H1 (cell line): ENCODE results near the gene PLEKHH3.

Experiments
- ATF2 ChIP-seq: IDR thresholded peaks from 2 replicates; pipeline ENCODE4 v1.6.1; 2012; ENCODE audit warnings: low read length, inconsistent platforms
- BRCA1 ChIP-seq: IDR thresholded peaks from 2 replicates; pipeline ENCODE4 v1.6.1; 2012; ENCODE audit warnings: low read depth, low read length, improper control_type of control experiment
- JUN ChIP-seq: IDR thresholded peaks from 2 replicates; pipeline ENCODE4 v1.6.1; 2011; ENCODE audit warnings: low read depth, mild to moderate bottlenecking, improper control_type of control experiment, low read length
- POLR2A ChIP-seq, 2 experiments: IDR thresholded peaks; 1 replicate in 1 of 2; 2 replicates in 1 of 2; pipeline ENCODE4 v1.6.1; 2011; ENCODE audit warnings: low read depth in 2 of 2, low read length in 2 of 2, mild to moderate bottlenecking in 2 of 2; ENCODE audit errors: control extremely low read depth in 1 of 2
- POLR2AphosphoS5 ChIP-seq: IDR thresholded peaks from 2 replicates; pipeline ENCODE4 v1.6.1; 2011; ENCODE audit warnings: low read depth, low read length
- RAD21 ChIP-seq, 2 experiments: IDR thresholded peaks in 1 of 2; conservative IDR thresholded peaks in 1 of 2; 2 replicates each; pipeline ENCODE4 v1.6.1; 2011; ENCODE audit warnings: low read depth in 2 of 2, low read length in 2 of 2, improper control_type of control experiment in 1 of 2, inconsistent platforms in 1 of 2, mild to moderate bottlenecking in 1 of 2, moderate library complexity in 1 of 2
- SAP30 ChIP-seq: fragments of 300-600 bp; sonication (generic); IDR thresholded peaks from 2 replicates; pipeline ENCODE4 v1.7.1; 2012; ENCODE audit warnings: low read length, moderate library complexity, mild to moderate bottlenecking, inconsistent platforms; ENCODE audit not compliant: insufficient read depth, insufficient replicate concordance
- SIX5 ChIP-seq: IDR thresholded peaks from 2 replicates; pipeline ENCODE4 v1.6.1; 2011; ENCODE audit warnings: mild to moderate bottlenecking, low read depth, low read length
- TBP ChIP-seq: IDR thresholded peaks from 2 replicates; pipeline ENCODE4 v1.6.1; 2011; ENCODE audit warnings: low read depth, low read length, improper control_type of control experiment
- TEAD4 ChIP-seq: IDR thresholded peaks from 2 replicates; pipeline ENCODE4 v1.6.1; 2012; ENCODE audit warnings: low read depth, low read length, inconsistent platforms, mixed read lengths
- TF ChIP-seq, protein P1 (sequence below): IDR thresholded peaks from 2 replicates; pipeline ENCODE4 v1.6.1; 2011; ENCODE audit warnings: low read depth, mild to moderate bottlenecking, low read length; ENCODE audit not compliant: insufficient read depth
- TF ChIP-seq, protein P2 (sequence below), 3 experiments: IDR thresholded peaks; 1 replicate in 2 of 3; 2 replicates in 1 of 3; pipeline versions ENCODE4 v1.5.1 to v1.6.1; 2011; ENCODE audit warnings: low read length in 3 of 3, mild to moderate bottlenecking in 3 of 3, inconsistent platforms in 2 of 3, low read depth in 1 of 3, moderate library complexity in 1 of 3; ENCODE audit not compliant: insufficient read depth in 1 of 3; ENCODE audit errors: control extremely low read depth in 1 of 3
- TF ChIP-seq, protein P3 (sequence below): IDR thresholded peaks from 2 replicates; pipeline ENCODE4 v1.6.1; 2012; ENCODE audit warnings: inconsistent platforms

- TF ChIP-seq ATF2: no peak; the same call in 1 of the 2 replicates
- TF ChIP-seq, protein P1, sequence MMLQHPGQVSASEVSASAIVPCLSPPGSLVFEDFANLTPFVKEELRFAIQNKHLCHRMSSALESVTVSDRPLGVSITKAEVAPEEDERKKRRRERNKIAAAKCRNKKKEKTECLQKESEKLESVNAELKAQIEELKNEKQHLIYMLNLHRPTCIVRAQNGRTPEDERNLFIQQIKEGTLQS: 0 out of 2 replicates have a peak, but pooled peaks have one; percentile 17
- TF ChIP-seq, protein P2, sequence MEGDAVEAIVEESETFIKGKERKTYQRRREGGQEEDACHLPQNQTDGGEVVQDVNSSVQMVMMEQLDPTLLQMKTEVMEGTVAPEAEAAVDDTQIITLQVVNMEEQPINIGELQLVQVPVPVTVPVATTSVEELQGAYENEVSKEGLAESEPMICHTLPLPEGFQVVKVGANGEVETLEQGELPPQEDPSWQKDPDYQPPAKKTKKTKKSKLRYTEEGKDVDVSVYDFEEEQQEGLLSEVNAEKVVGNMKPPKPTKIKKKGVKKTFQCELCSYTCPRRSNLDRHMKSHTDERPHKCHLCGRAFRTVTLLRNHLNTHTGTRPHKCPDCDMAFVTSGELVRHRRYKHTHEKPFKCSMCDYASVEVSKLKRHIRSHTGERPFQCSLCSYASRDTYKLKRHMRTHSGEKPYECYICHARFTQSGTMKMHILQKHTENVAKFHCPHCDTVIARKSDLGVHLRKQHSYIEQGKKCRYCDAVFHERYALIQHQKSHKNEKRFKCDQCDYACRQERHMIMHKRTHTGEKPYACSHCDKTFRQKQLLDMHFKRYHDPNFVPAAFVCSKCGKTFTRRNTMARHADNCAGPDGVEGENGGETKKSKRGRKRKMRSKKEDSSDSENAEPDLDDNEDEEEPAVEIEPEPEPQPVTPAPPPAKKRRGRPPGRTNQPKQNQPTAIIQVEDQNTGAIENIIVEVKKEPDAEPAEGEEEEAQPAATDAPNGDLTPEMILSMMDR (IDR thresholded peaks at IDR 0.05; ENCODE audit: control extremely low read depth in 1 of 3, insufficient read depth in 1 of 3, low read depth in 1 of 3, low read length in 3 of 3): no peak
- TF ChIP-seq SIX5: no peak
- TF ChIP-seq POLR2A (IDR thresholded peaks at IDR 0.05; ENCODE audit: control extremely low read depth in 1 of 2, low read depth in 2 of 2, low read length in 2 of 2): no peak; a peak in 1 of 3 replicates
- TF ChIP-seq, protein P3, sequence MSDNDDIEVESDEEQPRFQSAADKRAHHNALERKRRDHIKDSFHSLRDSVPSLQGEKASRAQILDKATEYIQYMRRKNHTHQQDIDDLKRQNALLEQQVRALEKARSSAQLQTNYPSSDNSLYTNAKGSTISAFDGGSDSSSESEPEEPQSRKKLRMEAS: peak; percentile 72
- TF ChIP-seq TBP: no peak
- TF ChIP-seq POLR2AphosphoS5: no peak
- TF ChIP-seq TEAD4: no peak
- TF ChIP-seq BRCA1: no peak
- TF ChIP-seq JUN: no peak
- no peak for TF ChIP-seq RAD21 (IDR thresholded peaks at IDR 0.05 in 1 of 2, conservative IDR thresholded peaks at IDR 0.05 in 1 of 2; ENCODE audit: low read depth in 2 of 2, low read length in 2 of 2)
- TF ChIP-seq SAP30: no peak
These were observed 5.4 kb upstream of the PLEKHH3 start, which contains the start of gene CNTNAP1 for GRCh38 chr17:42681976-42682721.
